HepG2 (cell line): ENCODE measurements around the gene LSM2. TPM values are rescaled to one million over a fixed set of nuclear protein-coding genes. Genes with fewer than 3 reads are reported as not detected.

Experiments used
- ARID3A ChIP-seq: IDR thresholded peaks from 2 replicates; pipeline ENCODE4 v1.6.1; 2012; ENCODE audit warnings: low read depth, low read length, improper control_type of control experiment
- EED ChIP-seq: sonication (generic); formaldehyde crosslinking; IDR thresholded peaks from 2 replicates; pipeline ENCODE4 v1.5.0; 2020; ENCODE audit warnings: mild to moderate bottlenecking, missing genetic modification reagents
- GLMP ChIP-seq: sonication (generic); formaldehyde crosslinking; IDR thresholded peaks from 2 replicates; pipeline ENCODE4 v1.9.0; 2021; ENCODE audit warnings: missing genetic modification reagents, mild to moderate bottlenecking, borderline replicate concordance
- SALL2 ChIP-seq: sonication (generic); formaldehyde crosslinking; IDR thresholded peaks from 2 replicates; pipeline ENCODE4 v1.8.1; 2023; ENCODE audit warnings: mild to moderate bottlenecking, missing genetic modification reagents, inconsistent platforms
- SMAD1 ChIP-seq: sonication (generic); formaldehyde crosslinking; IDR thresholded peaks from 2 replicates; pipeline ENCODE4 v1.4.0; 2020; ENCODE audit warnings: missing genetic modification reagents, low read depth, mild to moderate bottlenecking, borderline replicate concordance
- SYNCRIP ChIP-seq: fragments of 200-400 bp; formaldehyde crosslinking; IDR thresholded peaks from 2 replicates; pipeline ENCODE4 v1.6.1; 2018; ENCODE audit warnings: mild to moderate bottlenecking, low read depth, low read length; ENCODE audit not compliant: insufficient read depth
- ZIK1 ChIP-seq: sonication (generic); formaldehyde crosslinking; IDR thresholded peaks from 2 replicates; pipeline ENCODE4 v1.5.0; 2020; ENCODE audit warnings: mild to moderate bottlenecking, low read depth, missing genetic modification reagents, borderline replicate concordance
- ZKSCAN1 ChIP-seq: fragments of 150-350 bp; IDR thresholded peaks from 2 replicates; pipeline ENCODE4 v1.6.1; 2014; ENCODE audit warnings: low read length
- ZNF367 ChIP-seq: sonication (generic); formaldehyde crosslinking; IDR thresholded peaks from 2 replicates; pipeline ENCODE4 v1.4.0; 2020; ENCODE audit warnings: missing genetic modification reagents, borderline replicate concordance
- ZNF550 ChIP-seq: sonication (generic); formaldehyde crosslinking; IDR thresholded peaks from 2 replicates; pipeline ENCODE4 v1.4.0; 2020; ENCODE audit warnings: mild to moderate bottlenecking, missing genetic modification reagents, borderline replicate concordance
- ZNF609 ChIP-seq: sonication (generic); formaldehyde crosslinking; IDR thresholded peaks from 2 replicates; pipeline ENCODE4 v1.4.0; 2020; ENCODE audit warnings: mild to moderate bottlenecking, missing genetic modification reagents, borderline replicate concordance
- ZNF776 ChIP-seq: sonication (generic); formaldehyde crosslinking; IDR thresholded peaks from 2 replicates; pipeline ENCODE4 v1.4.0; 2020; ENCODE audit warnings: mild to moderate bottlenecking, missing genetic modification reagents
- ZSCAN22 ChIP-seq: sonication (generic); formaldehyde crosslinking; IDR thresholded peaks from 2 replicates; pipeline ENCODE4 v1.4.0; 2020; ENCODE audit warnings: mild to moderate bottlenecking, missing genetic modification reagents
- polyA plus RNA-seq, 8 experiments: library from polyadenylated mRNA; depleted of rRNA in 3 of 8; stranded (reverse) in 7 of 8; unstranded in 1 of 8; fragments of >200 nt; fragmentation: Illumina TruSeq in 4 of 8; extraction: Trizol in 4 of 8; gene quantifications; 2 replicates each; pipeline versions ENCODE4 v1.2.1 to v1.2.3, GENCODE V29; 2011 to 2016; ENCODE audit warnings: low read depth in 4 of 8, missing spikeins in 1 of 8, mixed read lengths in 1 of 8; ENCODE audit not compliant: insufficient read depth in 1 of 8
- total RNA-seq, 5 experiments: library from RNA; depleted of rRNA; stranded (reverse); fragments of >200 nt; fragmentation: Illumina TruSeq; extraction: Trizol; gene quantifications; 2 replicates each; pipeline ENCODE4 v1.2.3, GENCODE V29; 2016; ENCODE audit warnings: low read depth in 1 of 5
- TF ChIP-seq, protein P1 (sequence below): sonication (generic); formaldehyde crosslinking; IDR thresholded peaks from 2 replicates; pipeline ENCODE4 v1.4.0; 2020; ENCODE audit warnings: missing genetic modification reagents, borderline replicate concordance
- TF ChIP-seq, protein P2 (sequence below): sonication (generic); formaldehyde crosslinking; IDR thresholded peaks from 2 replicates; pipeline ENCODE4 v1.5.1; 2020; ENCODE audit warnings: missing genetic modification reagents, mild to moderate bottlenecking, borderline replicate concordance

Gene LSM2
- total and polyA plus RNA-seq, 2 of the 13 experiments (the other 11 are each of a cell fraction or from before 2014, with no cell fraction given), result 69.4 to 90.5 TPM

- TF ChIP-seq ZKSCAN1 (no peak), ZIK1 (CRISPR knock-in tag) (no peak), SYNCRIP (no peak), EED (CRISPR knock-in tag) (0 out of 2 replicates have a peak, but pooled peaks have one; percentile 39), ZNF367 (CRISPR knock-in tag) (no peak), ARID3A (no peak; the same call in 1 of the 2 replicates), ZNF776 (CRISPR knock-in tag) (no peak), ZSCAN22 (CRISPR knock-in tag) (no peak), ZNF609 (CRISPR knock-in tag) (peak; percentile 54; the same call in 1 of the 2 replicates), SALL2 (CRISPR knock-in tag) (peak; percentile 59), GLMP (CRISPR knock-in tag) (no peak), ZNF550 (no peak), SMAD1 (CRISPR knock-in tag) (no peak)
- TF ChIP-seq, protein P1, sequence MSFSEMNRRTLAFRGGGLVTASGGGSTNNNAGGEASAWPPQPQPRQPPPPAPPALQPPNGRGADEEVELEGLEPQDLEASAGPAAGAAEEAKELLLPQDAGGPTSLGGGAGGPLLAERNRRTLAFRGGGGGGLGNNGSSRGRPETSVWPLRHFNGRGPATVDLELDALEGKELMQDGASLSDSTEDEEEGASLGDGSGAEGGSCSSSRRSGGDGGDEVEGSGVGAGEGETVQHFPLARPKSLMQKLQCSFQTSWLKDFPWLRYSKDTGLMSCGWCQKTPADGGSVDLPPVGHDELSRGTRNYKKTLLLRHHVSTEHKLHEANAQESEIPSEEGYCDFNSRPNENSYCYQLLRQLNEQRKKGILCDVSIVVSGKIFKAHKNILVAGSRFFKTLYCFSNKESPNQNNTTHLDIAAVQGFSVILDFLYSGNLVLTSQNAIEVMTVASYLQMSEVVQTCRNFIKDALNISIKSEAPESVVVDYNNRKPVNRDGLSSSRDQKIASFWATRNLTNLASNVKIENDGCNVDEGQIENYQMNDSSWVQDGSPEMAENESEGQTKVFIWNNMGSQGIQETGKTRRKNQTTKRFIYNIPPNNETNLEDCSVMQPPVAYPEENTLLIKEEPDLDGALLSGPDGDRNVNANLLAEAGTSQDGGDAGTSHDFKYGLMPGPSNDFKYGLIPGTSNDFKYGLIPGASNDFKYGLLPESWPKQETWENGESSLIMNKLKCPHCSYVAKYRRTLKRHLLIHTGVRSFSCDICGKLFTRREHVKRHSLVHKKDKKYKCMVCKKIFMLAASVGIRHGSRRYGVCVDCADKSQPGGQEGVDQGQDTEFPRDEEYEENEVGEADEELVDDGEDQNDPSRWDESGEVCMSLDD (CRISPR knock-in tag), result no peak
- TF ChIP-seq, protein P2, sequence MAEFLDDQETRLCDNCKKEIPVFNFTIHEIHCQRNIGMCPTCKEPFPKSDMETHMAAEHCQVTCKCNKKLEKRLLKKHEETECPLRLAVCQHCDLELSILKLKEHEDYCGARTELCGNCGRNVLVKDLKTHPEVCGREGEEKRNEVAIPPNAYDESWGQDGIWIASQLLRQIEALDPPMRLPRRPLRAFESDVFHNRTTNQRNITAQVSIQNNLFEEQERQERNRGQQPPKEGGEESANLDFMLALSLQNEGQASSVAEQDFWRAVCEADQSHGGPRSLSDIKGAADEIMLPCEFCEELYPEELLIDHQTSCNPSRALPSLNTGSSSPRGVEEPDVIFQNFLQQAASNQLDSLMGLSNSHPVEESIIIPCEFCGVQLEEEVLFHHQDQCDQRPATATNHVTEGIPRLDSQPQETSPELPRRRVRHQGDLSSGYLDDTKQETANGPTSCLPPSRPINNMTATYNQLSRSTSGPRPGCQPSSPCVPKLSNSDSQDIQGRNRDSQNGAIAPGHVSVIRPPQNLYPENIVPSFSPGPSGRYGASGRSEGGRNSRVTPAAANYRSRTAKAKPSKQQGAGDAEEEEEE (CRISPR knock-in tag), result 0 out of 2 replicates have a peak, but pooled peaks have one; percentile 39
These were observed 8.5 kb upstream of the LSM2 start, which contains the start of the genes HSPA1A and HSPA1L (continued) for GRCh38 chr6:31815025-31815838.
